HEK293 (cell line): ENCODE results near the gene ACAP1.

Experiments used
- CTCF ChIP-seq: fragments of 450-650 bp; formaldehyde crosslinking; IDR thresholded peaks from 2 replicates; pipeline ENCODE4 v1.5.1; 2016; ENCODE audit warnings: missing biosample characterization, missing genetic modification characterization
- KLF10 ChIP-seq: fragments of 450-650 bp; IDR thresholded peaks from 2 replicates; pipeline ENCODE4 v1.5.1; 2018; ENCODE audit warnings: missing biosample characterization, mild to moderate bottlenecking, missing genetic modification characterization
- KLF8 ChIP-seq: fragments of 450-650 bp; formaldehyde crosslinking; IDR thresholded peaks from 2 replicates; pipeline ENCODE4 v1.5.1; 2016; ENCODE audit warnings: missing biosample characterization, missing genetic modification characterization
- KLF9 ChIP-seq: fragments of 450-650 bp; formaldehyde crosslinking; IDR thresholded peaks from 2 replicates; pipeline ENCODE4 v1.5.1; 2016; ENCODE audit warnings: missing biosample characterization, missing genetic modification characterization, low read depth
- MEIS1 ChIP-seq: sonication (generic); formaldehyde crosslinking; IDR thresholded peaks from 2 replicates; pipeline ENCODE4 v1.8.1; 2022; ENCODE audit warnings: missing genetic modification reagents, mild to moderate bottlenecking, borderline replicate concordance
- MZF1 ChIP-seq: fragments of 450-650 bp; formaldehyde crosslinking; IDR thresholded peaks from 2 replicates; pipeline ENCODE4 v1.5.1; 2017; ENCODE audit warnings: missing biosample characterization, missing genetic modification characterization, borderline replicate concordance
- PRDM1 ChIP-seq: fragments of 450-650 bp; formaldehyde crosslinking; IDR thresholded peaks from 2 replicates; pipeline ENCODE4; 2016; ENCODE audit warnings: missing biosample characterization, missing genetic modification characterization
- PRDM2 ChIP-seq: fragments of 450-650 bp; formaldehyde crosslinking; IDR thresholded peaks from 2 replicates; pipeline ENCODE4 v1.5.1; 2016; ENCODE audit warnings: missing biosample characterization, missing genetic modification characterization, borderline replicate concordance
- SP2 ChIP-seq: fragments of 450-650 bp; formaldehyde crosslinking; IDR thresholded peaks from 2 replicates; pipeline ENCODE4 v1.5.1; 2016; ENCODE audit warnings: missing biosample characterization, missing genetic modification characterization
- SP3 ChIP-seq: fragments of 450-650 bp; formaldehyde crosslinking; IDR thresholded peaks from 2 replicates; pipeline ENCODE4 v1.5.1; 2016; ENCODE audit warnings: missing biosample characterization, missing genetic modification characterization
- TRIM28 ChIP-seq: IDR thresholded peaks from 2 replicates; pipeline ENCODE4 v1.6.1; 2011; ENCODE audit warnings: low read length, control low read depth, borderline replicate concordance
- ZBTB26 ChIP-seq: fragments of 450-650 bp; formaldehyde crosslinking; optimal IDR thresholded peaks from 2 replicates; pipeline ENCODE3; 2016; ENCODE audit warnings: missing biosample characterization, mild to moderate bottlenecking, missing genetic modification characterization
- ZBTB48 ChIP-seq: fragments of 450-650 bp; formaldehyde crosslinking; IDR thresholded peaks from 2 replicates; pipeline ENCODE4 v1.5.1; 2016; ENCODE audit warnings: missing biosample characterization, missing genetic modification characterization
- ZBTB6 ChIP-seq: fragments of 450-650 bp; formaldehyde crosslinking; IDR thresholded peaks from 2 replicates; pipeline ENCODE4 v1.5.1; 2017; ENCODE audit warnings: missing biosample characterization, missing genetic modification characterization
- ZFHX2 ChIP-seq: fragments of 450-650 bp; formaldehyde crosslinking; conservative IDR thresholded peaks from 2 replicates; pipeline ENCODE4 v1.5.1; 2016; ENCODE audit warnings: missing biosample characterization, missing genetic modification characterization
- ZIC2 ChIP-seq: fragments of 450-650 bp; formaldehyde crosslinking; IDR thresholded peaks from 2 replicates; pipeline ENCODE4 v1.5.1; 2016; ENCODE audit warnings: missing biosample characterization, missing genetic modification characterization
- ZNF221 ChIP-seq: fragments of 450-650 bp; formaldehyde crosslinking; IDR thresholded peaks from 2 replicates; pipeline ENCODE4 v1.5.1; 2017; ENCODE audit warnings: missing biosample characterization, missing genetic modification characterization, borderline replicate concordance
- ZNF239 ChIP-seq: fragments of 450-650 bp; formaldehyde crosslinking; IDR thresholded peaks from 2 replicates; pipeline ENCODE4 v1.5.1; 2016; ENCODE audit warnings: missing biosample characterization, missing genetic modification characterization
- ZNF248 ChIP-seq: fragments of 450-650 bp; formaldehyde crosslinking; IDR thresholded peaks from 2 replicates; pipeline ENCODE4 v1.5.1; 2017; ENCODE audit warnings: missing biosample characterization, missing genetic modification characterization
- ZNF335 ChIP-seq: fragments of 450-650 bp; formaldehyde crosslinking; conservative IDR thresholded peaks from 2 replicates; pipeline ENCODE4 v1.5.1; 2016; ENCODE audit warnings: missing biosample characterization, missing genetic modification characterization
- ZNF513 ChIP-seq: fragments of 450-650 bp; IDR thresholded peaks from 2 replicates; pipeline ENCODE4 v1.5.1; 2018; ENCODE audit warnings: missing biosample characterization, missing genetic modification characterization
- ZNF624 ChIP-seq: fragments of 450-650 bp; formaldehyde crosslinking; IDR thresholded peaks from 2 replicates; pipeline ENCODE4 v1.5.1; 2017; ENCODE audit warnings: missing biosample characterization, missing genetic modification characterization
- ZNF660 ChIP-seq: fragments of 450-650 bp; IDR thresholded peaks from 2 replicates; pipeline ENCODE4 v1.5.1; 2018; ENCODE audit warnings: missing biosample characterization, mild to moderate bottlenecking, missing genetic modification characterization
- ZNF692 ChIP-seq: fragments of 450-650 bp; formaldehyde crosslinking; IDR thresholded peaks from 2 replicates; pipeline ENCODE4 v1.5.1; 2016; ENCODE audit warnings: missing biosample characterization, missing genetic modification characterization
- ZNF791 ChIP-seq: fragments of 450-650 bp; formaldehyde crosslinking; IDR thresholded peaks from 2 replicates; pipeline ENCODE4 v1.5.1; 2016; ENCODE audit warnings: missing biosample characterization, missing genetic modification characterization
- ZSCAN23 ChIP-seq: fragments of 450-650 bp; formaldehyde crosslinking; IDR thresholded peaks from 2 replicates; pipeline ENCODE4 v1.5.1; 2016; ENCODE audit warnings: missing biosample characterization, missing genetic modification characterization

The ACAP1 gene

GRCh38 chr17:7394452-7395191 is 58.3 kb downstream of the ACAP1 start, which contains the start of gene PLSCR3 (continued):
- no peak for TF ChIP-seq MZF1 (tag by site-specific recombination)
- TF ChIP-seq KLF9 (tag by site-specific recombination) = peak; percentile 66
- peak; percentile 74 for TF ChIP-seq ZBTB26 (tag by site-specific recombination)
- TF ChIP-seq SP3 = peak; percentile 41; the same call in 1 of the 2 replicates
- TF ChIP-seq ZBTB6 (tag by site-specific recombination) = no peak
- TF ChIP-seq ZSCAN23 (tag by site-specific recombination) = no peak
- 0 out of 2 replicates have a peak, but pooled peaks have one; percentile 34 for TF ChIP-seq ZNF692 (tag by site-specific recombination)
- TF ChIP-seq ZNF513 (tag by site-specific recombination) = no peak; the same call in 1 of the 2 replicates
- no peak for TF ChIP-seq PRDM2 (tag by site-specific recombination)
- peak; percentile 57; the same call in 1 of the 2 replicates for TF ChIP-seq ZNF660 (tag by site-specific recombination)
- TF ChIP-seq ZNF791 (tag by site-specific recombination) = no peak
- 0 out of 2 replicates have a peak, but pooled peaks have one; percentile 4 for TF ChIP-seq KLF8 (tag by site-specific recombination)
- TF ChIP-seq ZNF221 (tag by site-specific recombination) = no peak
- no peak for TF ChIP-seq ZNF624 (tag by site-specific recombination)
- TF ChIP-seq ZNF335 (tag by site-specific recombination) = peak; percentile 81
- 0 out of 2 replicates have a peak, but pooled peaks have one; percentile 17 for TF ChIP-seq ZBTB48 (tag by site-specific recombination)
- no peak for TF ChIP-seq PRDM1
- TF ChIP-seq ZNF248 (tag by site-specific recombination) = no peak
- TF ChIP-seq SP2 (tag by site-specific recombination) = peak; percentile 79
- no peak for TF ChIP-seq TRIM28
- TF ChIP-seq ZIC2 (tag by site-specific recombination) = peak; percentile 86
- TF ChIP-seq ZFHX2 (tag by site-specific recombination) = 0 out of 2 replicates have a peak, but pooled peaks have one; percentile 40
- TF ChIP-seq MEIS1 (CRISPR knock-in tag) = no peak
- no peak for TF ChIP-seq ZNF239
- peak; percentile 56; the same call in 1 of the 2 replicates for TF ChIP-seq KLF10
- TF ChIP-seq CTCF = peak; percentile 70
